ENCODE results near the gene ZNF225.

The ZNF225 gene

DNA sequence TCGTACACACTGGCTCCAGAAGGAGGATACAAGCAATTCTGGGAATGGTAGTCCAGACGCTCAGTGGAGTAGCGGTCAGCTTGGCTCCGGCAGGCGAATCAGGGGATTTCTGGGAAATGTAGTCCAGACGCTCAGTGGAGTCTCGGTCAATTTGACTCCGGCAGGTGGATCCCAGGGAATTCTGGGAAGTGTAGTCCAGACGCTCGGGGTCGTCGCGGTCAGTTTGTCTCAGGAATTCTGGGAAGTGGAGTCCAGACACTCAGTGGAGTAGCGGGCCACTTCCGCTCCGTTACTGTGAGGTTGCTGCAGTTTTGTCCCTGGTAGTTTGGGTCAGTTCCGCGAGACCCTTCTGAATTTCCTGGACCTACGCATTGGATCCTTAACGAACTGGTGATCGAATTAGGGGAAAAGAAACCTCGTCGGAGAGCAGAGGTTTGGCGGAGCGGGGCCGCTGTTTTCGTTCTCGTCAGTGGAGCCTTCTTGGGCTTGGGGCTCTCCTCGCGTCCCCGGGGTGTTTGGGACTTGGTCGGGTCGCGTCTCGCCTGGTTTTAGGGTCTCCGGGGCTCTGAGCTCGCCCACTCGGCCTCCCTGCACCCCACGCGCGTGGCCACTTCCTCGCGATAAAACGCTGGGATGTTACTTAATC, at the start of gene ZNF225:
Gene ZNF225 (plus strand): TSS at position 262 of the 646 bp plus-strand sequence. CDS start 2,429 bp downstream, outside the sequence.
- peak within 1 kb of the TSS; percentile 70 for H3K27ac ChIP-seq (ENCODE audit: low read depth, low read length)
- H3K27me3 ChIP-seq (ENCODE audit: insufficient read depth, low read length) = no peaks in the 10 kb centered on the region
- peak within 1 kb of the TSS; percentile 100 for H3K4me3 ChIP-seq (ENCODE audit: low read depth, low read length)
- peak within 1 kb of the TSS; percentile 97 for H2AFZ ChIP-seq (ENCODE audit: low read length, unreplicated experiment)
- H3K79me2 ChIP-seq (ENCODE audit: control insufficient read depth, insufficient read depth, low read length, unreplicated experiment) = peaks cover 10% of the 10 kb centered on the region
- H3K4me1 ChIP-seq (ENCODE audit: control insufficient read depth, insufficient read depth, low read length, unreplicated experiment) = no peaks in the 10 kb centered on the region
- peaks cover 20% of the 10 kb centered on the region for H3K36me3 ChIP-seq (ENCODE audit: insufficient read depth, low read length)

DNA sequence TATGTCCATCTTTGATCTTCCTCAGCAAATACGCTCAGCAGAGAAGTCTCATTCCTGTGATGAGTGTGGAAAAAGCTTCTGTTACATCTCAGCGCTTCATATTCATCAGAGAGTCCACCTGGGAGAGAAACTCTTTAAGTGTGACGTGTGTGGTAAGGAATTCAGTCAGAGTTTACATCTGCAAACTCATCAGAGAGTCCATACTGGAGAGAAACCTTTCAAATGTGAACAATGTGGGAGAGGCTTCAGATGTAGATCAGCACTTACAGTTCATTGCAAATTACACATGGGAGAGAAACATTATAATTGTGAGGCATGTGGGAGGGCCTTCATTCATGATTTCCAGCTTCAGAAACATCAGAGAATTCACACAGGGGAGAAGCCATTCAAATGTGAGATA, 46.9 kb upstream of the ZNF225 start:
- H3K79me2 ChIP-seq (ENCODE audit: control insufficient read depth, insufficient read depth, low read length, unreplicated experiment) = no peaks in the 10 kb centered on the region
- H3K36me3 ChIP-seq (ENCODE audit: insufficient read depth, low read length) = peaks cover 54% of the 10 kb centered on the region
- no peaks in the 10 kb centered on the region for H3K27me3 ChIP-seq (ENCODE audit: insufficient read depth, low read length)
- no peak overlapping the region for H3K4me3 ChIP-seq (ENCODE audit: low read depth, low read length)
- no peak overlapping the region for H3K27ac ChIP-seq (ENCODE audit: low read depth, low read length)
- H2AFZ ChIP-seq (ENCODE audit: low read length, unreplicated experiment) = no peak overlapping the region
- H3K4me1 ChIP-seq (ENCODE audit: control insufficient read depth, insufficient read depth, low read length, unreplicated experiment) = no peaks in the 10 kb centered on the region

GRCh38 chr19:44069415-44069814, 43.8 kb upstream of the ZNF225 start:
- Histone ChIP-seq H3K36me3 (ENCODE audit: insufficient read depth, low read length) (peaks cover 28% of the 10 kb centered on the region), H3K4me3 (ENCODE audit: low read depth, low read length) (no peak overlapping the region), H3K27ac (ENCODE audit: low read depth, low read length) (no peak overlapping the region), H3K79me2 (ENCODE audit: control insufficient read depth, insufficient read depth, low read length, unreplicated experiment) (no peaks in the 10 kb centered on the region), H3K27me3 (ENCODE audit: insufficient read depth, low read length) (no peaks in the 10 kb centered on the region), H3K4me1 (ENCODE audit: control insufficient read depth, insufficient read depth, low read length, unreplicated experiment) (peaks cover 5% of the 10 kb centered on the region), H2AFZ (ENCODE audit: low read length, unreplicated experiment) (no peak overlapping the region)

DNA sequence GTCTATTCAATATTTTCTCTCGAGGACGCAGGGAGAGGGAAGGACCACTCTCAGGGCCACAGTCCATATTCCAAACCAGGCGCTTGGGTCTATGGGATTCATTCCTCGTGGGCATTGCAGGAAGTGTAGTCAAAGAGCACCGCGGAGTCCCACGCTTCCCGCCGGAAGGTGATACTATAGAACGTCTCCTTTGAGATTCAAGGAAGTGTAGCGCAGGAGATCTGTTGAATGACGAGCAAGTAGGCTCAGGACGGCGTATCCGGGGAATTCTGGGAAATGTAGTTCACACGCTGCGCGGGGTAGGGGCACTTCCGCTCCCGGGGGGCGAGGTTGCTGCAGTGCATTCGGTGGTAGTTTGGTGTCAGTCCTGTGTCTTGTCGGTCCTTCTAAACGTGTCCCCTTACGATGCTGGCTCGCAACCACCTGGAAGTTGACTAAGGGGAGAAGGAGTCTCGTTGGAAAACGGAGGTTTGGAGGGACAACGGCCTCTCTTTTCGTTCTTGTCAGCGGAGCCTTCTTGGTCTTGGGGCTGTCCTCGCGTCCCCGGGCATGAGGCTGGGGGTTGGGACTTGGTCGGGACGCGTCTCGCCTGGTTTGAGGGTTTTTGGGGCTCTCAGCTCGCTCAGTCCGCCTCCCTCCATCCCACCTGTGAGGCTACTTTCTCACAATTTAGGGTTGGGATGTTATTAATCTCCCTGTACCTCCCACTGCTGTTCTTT, 41.2 kb upstream of the ZNF225 start, which contains the start of gene ZNF284:
Gene ZNF284 (plus strand): TSS at position 336 of the 719 bp plus-strand sequence. CDS start 4,231 bp downstream, outside the sequence.
- peak within 1 kb of the TSS; percentile 6; the same call in 1 of the 2 replicates for H3K27ac ChIP-seq (ENCODE audit: low read depth, low read length)

DNA sequence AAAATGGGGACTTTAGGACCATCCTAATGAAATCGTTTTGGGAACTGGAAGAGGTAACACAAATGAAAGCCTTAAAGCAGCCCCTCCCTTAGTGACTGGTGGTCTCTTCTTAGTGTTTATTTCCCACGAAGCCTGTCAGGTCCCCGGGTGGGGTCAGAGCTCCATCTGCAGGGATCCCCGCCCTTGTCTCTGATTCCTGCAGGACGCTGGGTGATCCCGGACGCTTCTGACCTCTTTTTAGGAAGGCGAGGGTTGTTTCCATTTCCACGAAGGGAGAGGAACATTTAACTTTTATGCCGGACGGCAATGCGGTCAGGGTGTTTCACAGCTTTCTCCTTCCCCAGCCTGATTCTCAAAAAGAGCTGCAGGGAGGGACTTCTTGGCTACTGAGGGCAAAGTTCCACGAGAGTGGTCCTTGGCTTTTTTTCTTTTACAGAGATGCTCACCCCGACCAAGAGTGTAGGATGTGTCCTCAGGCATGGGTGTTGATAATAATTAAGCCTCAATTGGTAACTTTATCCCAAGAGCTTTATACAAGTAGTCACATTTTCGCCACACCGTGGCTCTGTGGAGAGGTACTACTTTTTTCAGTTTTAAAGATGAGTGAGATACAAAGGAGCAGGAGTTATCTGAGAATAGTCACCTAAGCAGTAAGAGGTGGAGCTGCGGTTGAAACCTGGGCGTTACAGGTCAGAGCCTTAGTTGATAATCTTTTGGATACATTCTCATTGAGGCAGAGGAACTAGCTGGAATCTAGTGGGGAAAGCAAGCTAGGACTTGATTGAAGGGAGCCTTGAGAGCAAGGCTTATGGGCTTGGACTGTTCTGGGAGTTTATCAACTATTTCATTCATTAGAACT, 40.4 kb upstream of the ZNF225 start:
- Histone ChIP-seq H3K4me1 (ENCODE audit: control insufficient read depth, insufficient read depth, low read length, unreplicated experiment) (peaks cover 5% of the 10 kb centered on the region), H3K27me3 (ENCODE audit: insufficient read depth, low read length) (no peaks in the 10 kb centered on the region), H2AFZ (ENCODE audit: low read length, unreplicated experiment) (peak overlapping the region; percentile 97), H3K27ac (ENCODE audit: low read depth, low read length) (no peak overlapping the region), H3K4me3 (ENCODE audit: low read depth, low read length) (peak overlapping the region; percentile 96), H3K79me2 (ENCODE audit: control insufficient read depth, insufficient read depth, low read length, unreplicated experiment) (no peaks in the 10 kb centered on the region), H3K36me3 (ENCODE audit: insufficient read depth, low read length) (no peaks in the 10 kb centered on the region; the same call in 1 of the 2 replicates)

More for the DNA sequence above, 41.2 kb upstream of the ZNF225 start, which contains the start of gene ZNF284:
- H3K4me1 ChIP-seq (ENCODE audit: control insufficient read depth, insufficient read depth, low read length, unreplicated experiment) = peaks cover 5% of the 10 kb centered on the region
- H2AFZ ChIP-seq (ENCODE audit: low read length, unreplicated experiment) = peak within 1 kb of the TSS; percentile 97
- no peaks in the 10 kb centered on the region for H3K79me2 ChIP-seq (ENCODE audit: control insufficient read depth, insufficient read depth, low read length, unreplicated experiment)
- peaks cover 7% of the 10 kb centered on the region; the same call in 1 of the 2 replicates for H3K36me3 ChIP-seq (ENCODE audit: insufficient read depth, low read length)
- H3K27me3 ChIP-seq (ENCODE audit: insufficient read depth, low read length) = no peaks in the 10 kb centered on the region
- peak within 1 kb of the TSS; percentile 96 for H3K4me3 ChIP-seq (ENCODE audit: low read depth, low read length)

GRCh38 chr19:44076325-44076724, 36.9 kb upstream of the ZNF225 start:
- H3K36me3 ChIP-seq (ENCODE audit: insufficient read depth, low read length) = no peaks in the 10 kb centered on the region; the same call in 1 of the 2 replicates
- H2AFZ ChIP-seq (ENCODE audit: low read length, unreplicated experiment) = no peak overlapping the region
- H3K27me3 ChIP-seq (ENCODE audit: insufficient read depth, low read length) = no peaks in the 10 kb centered on the region
- no peak overlapping the region for H3K27ac ChIP-seq (ENCODE audit: low read depth, low read length)
- no peak overlapping the region for H3K4me3 ChIP-seq (ENCODE audit: low read depth, low read length)
- H3K79me2 ChIP-seq (ENCODE audit: control insufficient read depth, insufficient read depth, low read length, unreplicated experiment) = no peaks in the 10 kb centered on the region
- H3K4me1 ChIP-seq (ENCODE audit: control insufficient read depth, insufficient read depth, low read length, unreplicated experiment) = peaks cover 5% of the 10 kb centered on the region

DNA sequence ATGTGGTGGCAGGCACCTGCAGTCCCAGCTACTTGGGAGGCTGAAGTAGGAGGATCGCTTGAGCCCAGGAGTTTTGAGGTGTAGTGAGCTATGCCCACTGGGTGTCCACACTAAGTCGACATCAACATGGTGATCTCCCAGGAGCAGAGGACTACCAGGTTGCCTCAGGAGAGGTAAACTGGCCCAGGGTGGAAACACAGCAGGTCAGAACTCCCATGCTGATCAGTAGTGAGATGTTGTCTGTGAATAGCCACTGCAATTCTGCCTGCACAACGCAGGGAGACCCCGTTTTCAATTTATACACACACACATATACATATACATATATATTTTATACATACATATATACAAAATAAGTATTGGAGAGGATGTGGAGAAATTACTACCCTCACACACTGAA, 21.1 kb upstream of the ZNF225 start:
- peaks cover 5% of the 10 kb centered on the region; the same call in 1 of the 2 replicates for H3K36me3 ChIP-seq (ENCODE audit: insufficient read depth, low read length)
- no peak overlapping the region for H2AFZ ChIP-seq (ENCODE audit: low read length, unreplicated experiment)
- H3K4me3 ChIP-seq (ENCODE audit: low read depth, low read length) = no peak overlapping the region
- H3K27ac ChIP-seq (ENCODE audit: low read depth, low read length) = no peak overlapping the region
- H3K4me1 ChIP-seq (ENCODE audit: control insufficient read depth, insufficient read depth, low read length, unreplicated experiment) = no peaks in the 10 kb centered on the region
- peaks cover 9% of the 10 kb centered on the region for H3K79me2 ChIP-seq (ENCODE audit: control insufficient read depth, insufficient read depth, low read length, unreplicated experiment)
- H3K27me3 ChIP-seq (ENCODE audit: insufficient read depth, low read length) = no peaks in the 10 kb centered on the region

DNA sequence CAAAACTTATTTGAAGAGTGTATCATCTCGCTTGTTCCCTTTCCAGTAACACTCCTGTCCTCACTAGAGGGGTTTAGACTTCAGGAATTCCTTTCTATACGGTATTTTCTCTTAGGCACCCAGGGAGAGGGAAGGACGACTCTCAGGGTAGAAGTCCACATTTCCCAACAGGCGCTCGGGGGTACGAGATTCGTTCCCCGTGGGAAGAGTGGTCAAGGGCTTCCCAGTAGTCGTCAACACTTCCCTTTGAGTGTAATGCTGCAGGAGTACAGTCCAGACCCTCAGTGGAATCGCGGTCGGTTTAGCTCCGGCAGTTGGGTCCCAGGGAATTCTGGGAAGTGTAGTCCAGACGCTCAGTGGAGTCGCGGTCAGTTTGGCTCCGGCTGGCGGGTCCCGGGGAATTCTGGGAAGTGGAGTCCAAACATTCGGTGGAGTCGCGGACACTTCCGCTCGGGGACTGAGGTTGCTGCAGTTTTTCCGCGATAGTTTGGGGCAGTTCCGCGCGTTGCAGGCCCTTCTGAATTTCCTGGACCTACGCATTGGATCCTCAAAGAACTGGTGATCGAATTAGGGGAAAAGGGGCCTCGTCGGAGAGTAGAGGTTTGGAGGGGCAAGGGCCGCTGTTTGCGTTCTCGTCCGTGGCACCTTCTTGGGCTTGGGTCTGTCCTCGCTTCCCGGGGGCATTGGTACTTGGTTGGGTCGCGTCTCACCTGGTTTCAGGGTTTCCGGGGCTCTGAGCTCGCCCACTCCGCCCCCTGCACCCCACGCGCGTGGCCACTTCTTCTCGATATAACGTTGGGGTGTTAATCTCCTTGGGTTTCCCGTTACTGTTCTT, 19.1 kb upstream of the ZNF225 start, which contains the start of gene ZNF224:
Gene ZNF224 (plus strand): TSS at position 431 of the 835 bp plus-strand sequence. CDS start 3,513 bp downstream, outside the sequence.
- H3K27me3 ChIP-seq (ENCODE audit: insufficient read depth, low read length) = no peaks in the 10 kb centered on the region
- peak within 1 kb of the TSS; percentile 97 for H3K4me3 ChIP-seq (ENCODE audit: low read depth, low read length)
- H3K79me2 ChIP-seq (ENCODE audit: control insufficient read depth, insufficient read depth, low read length, unreplicated experiment) = peaks cover 9% of the 10 kb centered on the region
- 0 out of 2 replicates have a peak within 1 kb of the TSS, but pooled peaks have one; percentile 18 for H3K27ac ChIP-seq (ENCODE audit: low read depth, low read length)
- H3K4me1 ChIP-seq (ENCODE audit: control insufficient read depth, insufficient read depth, low read length, unreplicated experiment) = no peaks in the 10 kb centered on the region
- H2AFZ ChIP-seq (ENCODE audit: low read length, unreplicated experiment) = peak within 1 kb of the TSS; percentile 94
- peaks cover 13% of the 10 kb centered on the region for H3K36me3 ChIP-seq (ENCODE audit: insufficient read depth, low read length)

DNA sequence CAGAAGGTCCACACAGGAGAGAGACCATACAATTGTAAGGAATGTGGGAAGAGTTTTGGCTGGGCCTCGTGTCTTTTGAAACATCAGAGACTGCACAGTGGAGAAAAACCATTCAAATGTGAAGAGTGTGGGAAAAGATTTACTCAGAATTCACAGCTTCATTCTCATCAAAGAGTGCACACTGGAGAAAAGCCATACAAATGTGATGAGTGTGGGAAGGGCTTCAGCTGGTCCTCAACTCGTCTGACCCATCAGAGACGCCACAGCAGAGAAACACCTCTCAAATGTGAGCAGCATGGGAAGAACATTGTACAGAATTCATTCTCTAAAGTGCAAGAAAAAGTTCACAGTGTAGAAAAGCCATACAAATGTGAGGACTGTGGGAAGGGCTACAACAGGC, 5.4 kb upstream of the ZNF225 start:
- Histone ChIP-seq H2AFZ (ENCODE audit: low read length, unreplicated experiment) (no peak overlapping the region), H3K27me3 (ENCODE audit: insufficient read depth, low read length) (no peaks in the 10 kb centered on the region), H3K4me3 (ENCODE audit: low read depth, low read length) (no peak overlapping the region), H3K4me1 (ENCODE audit: control insufficient read depth, insufficient read depth, low read length, unreplicated experiment) (no peaks in the 10 kb centered on the region), H3K79me2 (ENCODE audit: control insufficient read depth, insufficient read depth, low read length, unreplicated experiment) (no peaks in the 10 kb centered on the region), H3K27ac (ENCODE audit: low read depth, low read length) (no peak overlapping the region), H3K36me3 (ENCODE audit: insufficient read depth, low read length) (peaks cover 55% of the 10 kb centered on the region)
